ENCODE results near the gene HOXC4.
"Not testable (repeated sequence)": the region's sequence is repeated elsewhere in the genome, so short reads cannot be mapped to it uniquely, and the experiment has no call there.

Gene HOXC4

GRCh38 chr12:54060174-54060974 is 6.7 kb downstream of the HOXC4 start:
- no peak for DNase-seq

GRCh38 chr12:54060975-54061778 is 7.5 kb downstream of the HOXC4 start:
- no peak for DNase-seq

- DNase-seq = no peak
Observed at GRCh38 chr12:54065677-54066076, 12.0 kb downstream of the HOXC4 start.

GRCh38 chr12:54066408-54066807 is 12.8 kb downstream of the HOXC4 start:
- DNase-seq = no peak

GRCh38 chr12:54068418-54069070 is 14.9 kb downstream of the HOXC4 start:
- no peak for DNase-seq

- DNase-seq = no peak
Observed at GRCh38 chr12:54071942-54072341, 18.3 kb downstream of the HOXC4 start.

GRCh38 chr12:54074308-54074707 is 20.7 kb downstream of the HOXC4 start:
- no peak for DNase-seq

- DNase-seq = no peak
Observed at GRCh38 chr12:54075409-54075808, 21.8 kb downstream of the HOXC4 start.

- DNase-seq = no peak
Observed at GRCh38 chr12:54075974-54076373, 22.3 kb downstream of the HOXC4 start.

GRCh38 chr12:54077843-54078242 is 24.2 kb downstream of the HOXC4 start:
- DNase-seq = not testable (repeated sequence)

GRCh38 chr12:54079115-54079514 is 25.5 kb downstream of the HOXC4 start:
- not testable (repeated sequence) for DNase-seq

GRCh38 chr12:54080008-54080924 is 26.6 kb downstream of the HOXC4 start:
- DNase-seq = not testable (repeated sequence)

- DNase-seq = peak; percentile 12
Observed at GRCh38 chr12:54081053-54081514, 27.4 kb downstream of the HOXC4 start.

- not testable (repeated sequence) for DNase-seq
Observed at GRCh38 chr12:54081581-54082396, 28.2 kb downstream of the HOXC4 start.

GRCh38 chr12:54082397-54082892 is 28.8 kb downstream of the HOXC4 start:
- DNase-seq = peak; percentile 32

GRCh38 chr12:54088011-54088410 is 34.4 kb downstream of the HOXC4 start:
- DNase-seq = not testable (repeated sequence)

- not testable (repeated sequence) for DNase-seq
Observed at GRCh38 chr12:54089465-54089864, 35.8 kb downstream of the HOXC4 start.

GRCh38 chr12:54090312-54090711 is 36.7 kb downstream of the HOXC4 start:
- DNase-seq = not testable (repeated sequence)

GRCh38 chr12:54092943-54093342 is 39.3 kb downstream of the HOXC4 start:
- DNase-seq = not testable (repeated sequence)

GRCh38 chr12:54095928-54096327 is 42.3 kb downstream of the HOXC4 start:
- DNase-seq = not testable (repeated sequence)

GRCh38 chr12:54098644-54099043 is 45.0 kb downstream of the HOXC4 start:
- not testable (repeated sequence) for DNase-seq
